Measurements from ENCODE around the gene EXOC4. TPM values are rescaled to one million over a fixed set of nuclear protein-coding genes. Genes with fewer than 3 reads are reported as not detected.

EXOC4 gene
- total RNA-seq, 1 experiment from 2014 or later: 71.0 TPM

DNA sequence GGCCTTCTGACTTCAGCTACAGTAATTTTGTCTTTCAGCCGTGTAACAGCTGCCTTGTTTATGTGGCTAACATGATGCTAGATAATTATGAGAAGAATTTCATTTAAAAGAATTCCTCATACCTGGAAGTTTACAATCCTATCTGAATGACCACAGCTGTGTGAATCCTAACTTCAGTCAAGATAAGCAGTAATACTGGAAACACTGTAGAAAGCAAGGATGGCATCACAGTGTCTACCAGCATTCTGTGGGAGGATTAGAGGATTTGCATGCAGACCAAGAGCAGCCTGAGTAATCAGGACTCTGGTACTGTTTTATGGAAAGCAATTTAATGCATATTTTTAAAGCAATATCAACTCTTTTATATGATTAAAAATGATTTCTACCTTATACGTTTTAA lies 282.4 kb downstream of the EXOC4 start:
- CTCF ChIA-PET: no interaction called here
- ATAC-seq (no peak), DNase-seq (ENCODE audit: low read depth, low spot score) (no peak)
- in situ Hi-C loops (cut with HindIII; ENCODE audit: low pct_unique_long_range_greater_than_20kb, low sequenced_read_pairs) (no loop called here), intact Hi-C loops (cut with micrococcal nuclease; ENCODE audit: unreplicated experiment) (no loop called here)
- TF ChIP-seq TCF7L2 (IDR thresholded peaks at IDR 0.05; ENCODE audit: low read depth, low read length) (no peak), POLR2AphosphoS5 (IDR thresholded peaks at IDR 0.05; ENCODE audit: low read depth, low read length) (no peak), SIN3A (IDR thresholded peaks at IDR 0.05; ENCODE audit: borderline replicate concordance, insufficient read depth, low read depth, low read length) (no peak)
- TF ChIP-seq, protein P1, sequence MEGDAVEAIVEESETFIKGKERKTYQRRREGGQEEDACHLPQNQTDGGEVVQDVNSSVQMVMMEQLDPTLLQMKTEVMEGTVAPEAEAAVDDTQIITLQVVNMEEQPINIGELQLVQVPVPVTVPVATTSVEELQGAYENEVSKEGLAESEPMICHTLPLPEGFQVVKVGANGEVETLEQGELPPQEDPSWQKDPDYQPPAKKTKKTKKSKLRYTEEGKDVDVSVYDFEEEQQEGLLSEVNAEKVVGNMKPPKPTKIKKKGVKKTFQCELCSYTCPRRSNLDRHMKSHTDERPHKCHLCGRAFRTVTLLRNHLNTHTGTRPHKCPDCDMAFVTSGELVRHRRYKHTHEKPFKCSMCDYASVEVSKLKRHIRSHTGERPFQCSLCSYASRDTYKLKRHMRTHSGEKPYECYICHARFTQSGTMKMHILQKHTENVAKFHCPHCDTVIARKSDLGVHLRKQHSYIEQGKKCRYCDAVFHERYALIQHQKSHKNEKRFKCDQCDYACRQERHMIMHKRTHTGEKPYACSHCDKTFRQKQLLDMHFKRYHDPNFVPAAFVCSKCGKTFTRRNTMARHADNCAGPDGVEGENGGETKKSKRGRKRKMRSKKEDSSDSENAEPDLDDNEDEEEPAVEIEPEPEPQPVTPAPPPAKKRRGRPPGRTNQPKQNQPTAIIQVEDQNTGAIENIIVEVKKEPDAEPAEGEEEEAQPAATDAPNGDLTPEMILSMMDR (IDR thresholded peaks at IDR 0.05): no peak
- TF ChIP-seq, protein P2, sequence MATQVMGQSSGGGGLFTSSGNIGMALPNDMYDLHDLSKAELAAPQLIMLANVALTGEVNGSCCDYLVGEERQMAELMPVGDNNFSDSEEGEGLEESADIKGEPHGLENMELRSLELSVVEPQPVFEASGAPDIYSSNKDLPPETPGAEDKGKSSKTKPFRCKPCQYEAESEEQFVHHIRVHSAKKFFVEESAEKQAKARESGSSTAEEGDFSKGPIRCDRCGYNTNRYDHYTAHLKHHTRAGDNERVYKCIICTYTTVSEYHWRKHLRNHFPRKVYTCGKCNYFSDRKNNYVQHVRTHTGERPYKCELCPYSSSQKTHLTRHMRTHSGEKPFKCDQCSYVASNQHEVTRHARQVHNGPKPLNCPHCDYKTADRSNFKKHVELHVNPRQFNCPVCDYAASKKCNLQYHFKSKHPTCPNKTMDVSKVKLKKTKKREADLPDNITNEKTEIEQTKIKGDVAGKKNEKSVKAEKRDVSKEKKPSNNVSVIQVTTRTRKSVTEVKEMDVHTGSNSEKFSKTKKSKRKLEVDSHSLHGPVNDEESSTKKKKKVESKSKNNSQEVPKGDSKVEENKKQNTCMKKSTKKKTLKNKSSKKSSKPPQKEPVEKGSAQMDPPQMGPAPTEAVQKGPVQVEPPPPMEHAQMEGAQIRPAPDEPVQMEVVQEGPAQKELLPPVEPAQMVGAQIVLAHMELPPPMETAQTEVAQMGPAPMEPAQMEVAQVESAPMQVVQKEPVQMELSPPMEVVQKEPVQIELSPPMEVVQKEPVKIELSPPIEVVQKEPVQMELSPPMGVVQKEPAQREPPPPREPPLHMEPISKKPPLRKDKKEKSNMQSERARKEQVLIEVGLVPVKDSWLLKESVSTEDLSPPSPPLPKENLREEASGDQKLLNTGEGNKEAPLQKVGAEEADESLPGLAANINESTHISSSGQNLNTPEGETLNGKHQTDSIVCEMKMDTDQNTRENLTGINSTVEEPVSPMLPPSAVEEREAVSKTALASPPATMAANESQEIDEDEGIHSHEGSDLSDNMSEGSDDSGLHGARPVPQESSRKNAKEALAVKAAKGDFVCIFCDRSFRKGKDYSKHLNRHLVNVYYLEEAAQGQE (IDR thresholded peaks at IDR 0.05; ENCODE audit: insufficient read depth in 1 of 2, low read depth in 2 of 2, low read length in 1 of 2): no peak
- Histone ChIP-seq H3K4me1 (ENCODE audit: control insufficient read depth, insufficient read depth, low read length) (no peaks in the 10 kb centered on the region), H3K9me3 (ENCODE audit: control insufficient read depth, insufficient read depth, low read depth, low read length) (no peaks in the 10 kb centered on the region), H3K36me3 (ENCODE audit: control insufficient read depth, insufficient read depth, low read length) (no peaks in the 10 kb centered on the region), H3K27me3 (ENCODE audit: control insufficient read depth, insufficient read depth, low read length) (no peaks in the 10 kb centered on the region), H3K4me3 (ENCODE audit: low read depth in 2 of 2, low read length in 2 of 2) (no peak overlapping the region), H3K27ac (ENCODE audit: low read length) (no peak overlapping the region)
- POLR2A ChIA-PET: no interaction called here
- BruUV-seq (replicated peaks): no TSS peak

DNA sequence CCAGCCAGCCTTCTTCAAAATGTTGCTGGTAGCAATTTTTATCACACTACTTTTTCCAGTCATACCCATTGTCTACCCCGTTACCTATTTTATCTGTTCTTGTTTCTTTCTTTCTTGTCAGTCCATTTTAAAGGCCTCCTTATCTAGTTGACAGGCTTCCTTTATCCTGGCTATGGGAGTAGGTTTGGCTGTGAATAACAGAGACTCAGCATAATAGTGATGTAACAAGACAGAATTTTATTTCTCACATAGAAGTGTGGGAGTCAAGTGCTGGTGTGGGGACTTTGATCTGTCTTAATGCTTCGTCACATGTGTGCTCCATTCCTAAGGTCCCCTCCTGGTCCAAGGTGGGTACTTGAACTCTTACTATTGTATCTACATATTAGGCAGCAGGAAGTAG lies 283.6 kb downstream of the EXOC4 start:
- Histone ChIP-seq H3K9me3 (ENCODE audit: control insufficient read depth, insufficient read depth, low read depth, low read length) (no peaks in the 10 kb centered on the region), H3K36me3 (ENCODE audit: control insufficient read depth, insufficient read depth, low read length) (no peaks in the 10 kb centered on the region), H3K4me3 (ENCODE audit: low read depth in 2 of 2, low read length in 2 of 2) (no peak overlapping the region), H3K4me1 (ENCODE audit: control insufficient read depth, insufficient read depth, low read length) (no peaks in the 10 kb centered on the region), H3K27ac (ENCODE audit: low read length) (no peak overlapping the region), H3K27me3 (ENCODE audit: control insufficient read depth, insufficient read depth, low read length) (no peaks in the 10 kb centered on the region)
- intact Hi-C loops (cut with micrococcal nuclease; ENCODE audit: unreplicated experiment): no loop called here
- no peak for DNase-seq (ENCODE audit: low read depth, low spot score)
- TF ChIP-seq, protein P2 (IDR thresholded peaks at IDR 0.05; ENCODE audit: insufficient read depth in 1 of 2, low read depth in 2 of 2, low read length in 1 of 2): no peak
- TF ChIP-seq SIN3A (IDR thresholded peaks at IDR 0.05; ENCODE audit: borderline replicate concordance, insufficient read depth, low read depth, low read length) (no peak), POLR2AphosphoS5 (IDR thresholded peaks at IDR 0.05; ENCODE audit: low read depth, low read length) (no peak), TCF7L2 (IDR thresholded peaks at IDR 0.05; ENCODE audit: low read depth, low read length) (no peak)
- TF ChIP-seq, protein P1 (IDR thresholded peaks at IDR 0.05): no peak
- no peak for ATAC-seq
- in situ Hi-C loops (cut with HindIII; ENCODE audit: low pct_unique_long_range_greater_than_20kb, low sequenced_read_pairs): no loop called here
- BruUV-seq (replicated peaks): no TSS peak
- ChIA-PET POLR2A (no interaction called here), CTCF (no interaction called here)

All from Panc1 (cell line).